ENCODE data around the gene POFUT2.

DNA sequence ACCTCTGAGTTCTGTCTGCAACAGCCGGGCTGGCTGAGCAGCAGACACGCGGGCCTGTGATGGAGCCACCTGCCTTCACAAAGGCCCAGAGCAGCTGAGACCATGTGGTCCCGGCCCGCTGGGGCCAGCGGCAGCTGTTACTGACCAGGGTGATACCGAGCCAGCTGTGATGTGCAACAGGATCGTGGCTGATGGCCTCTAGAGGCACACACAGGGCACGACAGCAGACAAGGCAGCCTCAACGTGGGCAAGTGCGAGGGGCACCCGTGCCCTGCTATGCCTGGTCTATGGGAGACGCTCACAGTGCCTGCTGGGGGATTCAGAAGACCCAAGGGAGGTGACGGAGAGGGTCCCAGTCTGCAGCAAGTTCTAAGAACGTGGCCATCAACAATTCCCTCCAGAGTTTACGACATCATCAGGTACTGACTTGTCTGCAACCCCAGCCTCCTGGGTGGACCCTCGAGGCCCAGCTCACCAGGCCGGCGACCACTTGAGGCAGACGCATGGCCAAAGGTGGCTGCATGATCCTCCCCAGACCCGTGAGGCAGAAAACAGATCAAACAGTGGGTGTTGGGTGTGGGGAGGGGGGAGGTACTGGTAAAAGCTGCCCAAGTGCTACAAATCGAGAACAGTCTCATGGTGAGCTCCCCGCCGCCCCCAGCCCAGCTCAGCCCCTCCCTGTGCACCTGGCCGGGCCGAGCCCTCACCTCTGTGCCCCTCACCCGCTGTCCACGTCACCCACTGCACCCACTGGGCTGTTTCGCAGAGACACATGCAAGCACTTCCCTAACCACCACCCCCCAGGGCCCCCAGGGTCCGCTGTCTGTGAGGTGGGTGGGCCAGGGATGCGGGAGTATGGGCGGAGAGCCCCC is 6.0 kb downstream of the POFUT2 start:
- TF ChIP-seq, protein P1, sequence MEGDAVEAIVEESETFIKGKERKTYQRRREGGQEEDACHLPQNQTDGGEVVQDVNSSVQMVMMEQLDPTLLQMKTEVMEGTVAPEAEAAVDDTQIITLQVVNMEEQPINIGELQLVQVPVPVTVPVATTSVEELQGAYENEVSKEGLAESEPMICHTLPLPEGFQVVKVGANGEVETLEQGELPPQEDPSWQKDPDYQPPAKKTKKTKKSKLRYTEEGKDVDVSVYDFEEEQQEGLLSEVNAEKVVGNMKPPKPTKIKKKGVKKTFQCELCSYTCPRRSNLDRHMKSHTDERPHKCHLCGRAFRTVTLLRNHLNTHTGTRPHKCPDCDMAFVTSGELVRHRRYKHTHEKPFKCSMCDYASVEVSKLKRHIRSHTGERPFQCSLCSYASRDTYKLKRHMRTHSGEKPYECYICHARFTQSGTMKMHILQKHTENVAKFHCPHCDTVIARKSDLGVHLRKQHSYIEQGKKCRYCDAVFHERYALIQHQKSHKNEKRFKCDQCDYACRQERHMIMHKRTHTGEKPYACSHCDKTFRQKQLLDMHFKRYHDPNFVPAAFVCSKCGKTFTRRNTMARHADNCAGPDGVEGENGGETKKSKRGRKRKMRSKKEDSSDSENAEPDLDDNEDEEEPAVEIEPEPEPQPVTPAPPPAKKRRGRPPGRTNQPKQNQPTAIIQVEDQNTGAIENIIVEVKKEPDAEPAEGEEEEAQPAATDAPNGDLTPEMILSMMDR (IDR thresholded peaks at IDR 0.05 in 4 of 5, conservative IDR thresholded peaks at IDR 0.05 in 1 of 5) = no peak
- TF ChIP-seq POLR2A (IDR thresholded peaks at IDR 0.05) = no peak

All from gastrocnemius medialis (tissue), 4 donors.